ENCODE data around the gene MADCAM1.
A peak's percentile ranks its signal among the peaks of the same experiment; 100 is the strongest.

Gene MADCAM1

GRCh38 chr19:498511-498891 is 2.2 kb downstream of the MADCAM1 start:
- Histone ChIP-seq H3K36me3 (ENCODE audit: control insufficient read depth, insufficient read depth, low read length) (no peaks in the 10 kb centered on the region), H3K27me3 (replicated peaks; ENCODE audit: control insufficient read depth, insufficient read depth, low read length) (no peaks in the 10 kb centered on the region; the same call in none of the 2 replicates), H3K4me3 (replicated peaks; ENCODE audit: low read depth, low read length) (no peak overlapping the region)
- no peak for DNase-seq (ENCODE audit: extremely low read depth, insufficient read length)
- no peak for TF ChIP-seq CTCF (IDR thresholded peaks at IDR 0.05; ENCODE audit: insufficient read depth, low read length, poor library complexity, severe bottlenecking)

- Histone ChIP-seq H3K27me3 (replicated peaks; ENCODE audit: control insufficient read depth, insufficient read depth, low read length) (no peaks in the 10 kb centered on the region; the same call in none of the 2 replicates), H3K4me3 (replicated peaks; ENCODE audit: low read depth, low read length) (no peak overlapping the region), H3K36me3 (ENCODE audit: control insufficient read depth, insufficient read depth, low read length) (no peaks in the 10 kb centered on the region)
- no peak for TF ChIP-seq CTCF (IDR thresholded peaks at IDR 0.05; ENCODE audit: insufficient read depth, low read length, poor library complexity, severe bottlenecking)
- DNase-seq (ENCODE audit: extremely low read depth, insufficient read length), result no peak
Measured at GRCh38 chr19:498977-499623, 2.8 kb downstream of the MADCAM1 start.

- no peak for DNase-seq (ENCODE audit: extremely low read depth, insufficient read length)
- TF ChIP-seq CTCF (IDR thresholded peaks at IDR 0.05; ENCODE audit: insufficient read depth, low read length, poor library complexity, severe bottlenecking), result no peak
- no peaks in the 10 kb centered on the region for H3K36me3 ChIP-seq (ENCODE audit: control insufficient read depth, insufficient read depth, low read length)
- no peak overlapping the region for H3K4me3 ChIP-seq (replicated peaks; ENCODE audit: low read depth, low read length)
- H3K27me3 ChIP-seq (replicated peaks; ENCODE audit: control insufficient read depth, insufficient read depth, low read length), result no peaks in the 10 kb centered on the region; the same call in none of the 2 replicates
Measured at GRCh38 chr19:501646-502045, 5.4 kb downstream of the MADCAM1 start.

GRCh38 chr19:504616-505015 is 8.3 kb downstream of the MADCAM1 start:
- DNase-seq (ENCODE audit: extremely low read depth, insufficient read length), result no peak
- H3K4me3 ChIP-seq (replicated peaks; ENCODE audit: low read depth, low read length), result no peak overlapping the region
- no peak for TF ChIP-seq CTCF (IDR thresholded peaks at IDR 0.05; ENCODE audit: insufficient read depth, low read length, poor library complexity, severe bottlenecking)
- H3K36me3 ChIP-seq (ENCODE audit: control insufficient read depth, insufficient read depth, low read length), result no peaks in the 10 kb centered on the region
- H3K27me3 ChIP-seq (replicated peaks; ENCODE audit: control insufficient read depth, insufficient read depth, low read length), result no peaks in the 10 kb centered on the region

GRCh38 chr19:506404-507285 is 10.4 kb downstream of the MADCAM1 start:
- H3K27me3 ChIP-seq (replicated peaks; ENCODE audit: control insufficient read depth, insufficient read depth, low read length), result no peaks in the 10 kb centered on the region
- H3K36me3 ChIP-seq (ENCODE audit: control insufficient read depth, insufficient read depth, low read length), result no peaks in the 10 kb centered on the region; the same call in 1 of the 2 replicates
- H3K4me3 ChIP-seq (replicated peaks; ENCODE audit: low read depth, low read length), result peak overlapping the region; percentile 94
- peak; percentile 93 for DNase-seq (ENCODE audit: extremely low read depth, insufficient read length)
- TF ChIP-seq CTCF (IDR thresholded peaks at IDR 0.05; ENCODE audit: insufficient read depth, low read length, poor library complexity, severe bottlenecking), result peak; percentile 98
